K562 (cell line): ENCODE measurements around the gene MATCAP1. TPM values are rescaled to one million over a fixed set of nuclear protein-coding genes. Genes with fewer than 3 reads are reported as not detected.

Experiments
- ATAC-seq: fragments of 200-7000 bp; cut with Tn5 transposase; 3 replicates; pipeline ENCODE4 v1.9.1; 2020; ENCODE audit warnings: moderate library complexity
- BruUV-seq: library from RNA; stranded (reverse); fragments of 400-500 nt; replicated peaks from 2 replicates; lab custom pipeline; 2021; lab: Mats Ljungman, UMichigan
- CTCF ChIA-PET: fragments of 300-600 bp; formaldehyde crosslinking; extraction: SDS; loops from one replicate; lab custom pipeline; 2021; ENCODE audit warnings: low intra/inter-chr PET ratio; lab: Yijun Ruan, JAX
- POLR2A ChIA-PET: fragments of 300-600, 350-650 bp; sonication (Branson Sonifier 250); formaldehyde crosslinking; extraction: SDS; loops from one replicate; lab custom pipeline; 2021; ENCODE audit warnings: antibody characterized with exemption, inconsistent platforms; lab: Yijun Ruan, JAX
- DNase-seq, 4 experiments: peaks; one replicate each; pipeline versions ENCODE4 v3.0.0 to v3.0.0-alpha.2; 2011 to 2018; ENCODE audit warnings: low spot score in 3 of 4, mixed read lengths in 3 of 4; ENCODE audit errors: extremely low read depth in 1 of 4
- FAIRE-seq: peaks from 2 replicates; lab custom pipeline; 2011; peaks lifted over from hg19 to GRCh38; lab: Jason Lieb, UNC
- H2AFZ ChIP-seq: 2 replicates; pipeline ENCODE4 v1.6.0; 2011; ENCODE audit warnings: low read depth, low read length, control low read depth, inconsistent platforms
- H3K27ac ChIP-seq: fragments of 200-600 bp; 3 replicates; pipeline ENCODE4 v1.8.0; 2011; ENCODE audit warnings: low read depth, mild to moderate bottlenecking, control low read depth, inconsistent platforms, low read length, moderate library complexity, mixed read lengths; ENCODE audit errors: extremely low read depth
- H3K27me3 ChIP-seq, 2 experiments: fragments of 300-600 bp in 1 of 2; 2 replicates in 1 of 2; 3 replicates in 1 of 2; pipeline versions ENCODE4 v1.6.0 to v1.8.0; 2011; ENCODE audit warnings: inconsistent platforms in 2 of 2, low read length in 2 of 2, mild to moderate bottlenecking in 1 of 2, mixed read lengths in 1 of 2, moderate library complexity in 1 of 2; ENCODE audit not compliant: control insufficient read depth in 2 of 2, insufficient read depth in 2 of 2
- H3K36me3 ChIP-seq: fragments of 300-600 bp; 3 replicates; pipeline ENCODE4 v1.8.0; 2011; ENCODE audit warnings: mild to moderate bottlenecking, low read length, inconsistent platforms; ENCODE audit not compliant: control insufficient read depth, insufficient read depth
- H3K4me1 ChIP-seq, 2 experiments: fragments of 200-600 bp in 1 of 2; replicated peaks in 1 of 2; 2 replicates in 1 of 2; 3 replicates in 1 of 2; pipeline versions ENCODE4 v1.5.1 to v1.8.0; 2011; ENCODE audit warnings: inconsistent platforms in 2 of 2, low read length in 2 of 2, mild to moderate bottlenecking in 1 of 2, mixed read lengths in 1 of 2, moderate library complexity in 1 of 2; ENCODE audit not compliant: control insufficient read depth in 2 of 2, insufficient read depth in 2 of 2
- H3K4me2 ChIP-seq: 2 replicates; pipeline ENCODE4 v1.6.1; 2011; ENCODE audit warnings: low read length, control low read depth, inconsistent platforms, mixed read lengths; ENCODE audit not compliant: insufficient read depth
- H3K4me3 ChIP-seq: fragments of 200-600 bp; sonication (generic), shearing (Covaris generic); 2 replicates; pipeline ENCODE4 v1.5.1; 2016; ENCODE audit warnings: control low read depth, inconsistent platforms
- H3K79me2 ChIP-seq: fragments of 200-600 bp; 3 replicates; pipeline ENCODE4 v1.8.0; 2011; ENCODE audit warnings: low read length, inconsistent platforms; ENCODE audit not compliant: control insufficient read depth, insufficient read depth
- H3K9ac ChIP-seq, 2 experiments: 2 replicates each; pipeline versions ENCODE4 v1.6.0 to v1.6.1; 2011; ENCODE audit warnings: low read depth in 2 of 2, low read length in 2 of 2, control low read depth in 1 of 2, inconsistent platforms in 1 of 2, mild to moderate bottlenecking in 1 of 2, mixed read lengths in 1 of 2; ENCODE audit not compliant: insufficient read depth in 1 of 2
- H3K9me1 ChIP-seq: one replicate; pipeline ENCODE4 v1.6.0; 2011; ENCODE audit warnings: inconsistent platforms, mild to moderate bottlenecking, low read length, moderate library complexity; ENCODE audit not compliant: control insufficient read depth, insufficient read depth
- H3K9me3 ChIP-seq: replicated peaks from 2 replicates; pipeline ENCODE4 v1.5.1; 2011; ENCODE audit warnings: low read depth, low read length, inconsistent platforms; ENCODE audit not compliant: control insufficient read depth, insufficient read depth
- H4K20me1 ChIP-seq: replicated peaks from 2 replicates; pipeline ENCODE4 v1.6.1; 2011; ENCODE audit warnings: low read length, inconsistent platforms, mixed read lengths; ENCODE audit not compliant: control insufficient read depth, insufficient read depth
- ARNT ChIP-seq, 2 experiments: fragments of 450-650 bp; IDR thresholded peaks; 2 replicates each; pipeline ENCODE4 v1.6.1; 2016; ENCODE audit warnings: mild to moderate bottlenecking in 1 of 2
- ASH1L ChIP-seq: fragments of 450-650 bp; IDR thresholded peaks from 2 replicates; pipeline ENCODE4 v1.6.1; 2018; ENCODE audit warnings: borderline replicate concordance, mild to moderate bottlenecking, low read depth; ENCODE audit not compliant: partially characterized antibody
- FOXP4 ChIP-seq: sonication (generic); formaldehyde crosslinking; IDR thresholded peaks from 2 replicates; pipeline ENCODE4 v1.8.0; 2022; ENCODE audit warnings: mild to moderate bottlenecking, missing genetic modification reagents, borderline replicate concordance
- MAZ ChIP-seq, 2 experiments: fragments of 450-650 bp in 1 of 2; sonication (generic) in 1 of 2; formaldehyde crosslinking; IDR thresholded peaks in 1 of 2; conservative IDR thresholded peaks in 1 of 2; 2 replicates each; pipeline versions ENCODE4 v1.4.0 to v1.5.0; 2020; ENCODE audit warnings: mild to moderate bottlenecking in 1 of 2, missing genetic modification reagents in 1 of 2
- MEIS2 ChIP-seq: fragments of 450-650 bp; IDR thresholded peaks from 2 replicates; pipeline ENCODE4 v1.6.1; 2014; ENCODE audit warnings: mild to moderate bottlenecking; ENCODE audit not compliant: partially characterized antibody
- NR2C2 ChIP-seq, 2 experiments: fragments of 200-800 bp in 1 of 2; sonication (Bioruptor generic) in 1 of 2; sonication (generic) in 1 of 2; formaldehyde crosslinking in 1 of 2; IDR thresholded peaks; 2 replicates each; pipeline versions ENCODE4 v1.6.1 to v1.8.0; 2016 to 2022; ENCODE audit warnings: mild to moderate bottlenecking in 1 of 2, missing compliant biosample characterization in 1 of 2, missing genetic modification characterization in 1 of 2, missing genetic modification reagents in 1 of 2
- STAT5B ChIP-seq: fragments of 250-450 bp; sonication (Bioruptor Pico); IDR thresholded peaks from 2 replicates; pipeline ENCODE4 v1.8.0; 2021; ENCODE audit warnings: mild to moderate bottlenecking, inconsistent platforms
- ZFX ChIP-seq: sonication (generic); formaldehyde crosslinking; IDR thresholded peaks from 2 replicates; pipeline ENCODE4 v1.8.0; 2022; ENCODE audit warnings: mild to moderate bottlenecking, missing genetic modification reagents, moderate library complexity
- ZNF140 ChIP-seq: fragments of 250-450 bp; sonication (Bioruptor Pico); IDR thresholded peaks from 2 replicates; pipeline ENCODE4 v1.8.0; 2021; ENCODE audit warnings: moderate library complexity, mild to moderate bottlenecking, inconsistent platforms
- ZNF561 ChIP-seq: fragments of 450-650 bp; formaldehyde crosslinking; conservative IDR thresholded peaks from 2 replicates; pipeline ENCODE4 v1.4.0; 2020; ENCODE audit warnings: mild to moderate bottlenecking, moderate library complexity
- WGBS: fragments of 100-300 bp; shearing (Covaris generic); methylation state at CpG from one replicate; pipeline ENCODE4 v1.1.6; 2016; ENCODE audit warnings: low coverage, mixed read lengths; ENCODE audit not compliant: insufficient coverage; ENCODE audit errors: missing lambda C conversion rate; 5-methylcytosine and 5-hydroxymethylcytosine counted together
- in situ Hi-C: fragments of 300-500 bp; cut with MboI; formaldehyde crosslinking; loops from 4 replicates; pipeline ENCODE4 v1.15.0; 2018; ENCODE audit warnings: inconsistent platforms, mixed read lengths
- intact Hi-C: fragments of 100-400 bp; cut with micrococcal nuclease; formaldehyde crosslinking; loops from 2 replicates; pipeline ENCODE4 v1.14.2; 2022
- polyA plus RNA-seq, 8 experiments: library from polyadenylated mRNA; depleted of rRNA in 4 of 8; stranded (reverse) in 5 of 8; unstranded in 3 of 8; fragments of >200 nt; fragmentation: Nextera tagmentation in 2 of 8; fragmentation: Illumina TruSeq in 1 of 8; extraction: Ambion mirVana in 2 of 8; extraction: Trizol in 1 of 8; gene quantifications; 2 replicates each; pipeline versions ENCODE4 v1.2.1 to v1.2.3, GENCODE V29; 2011 to 2014; ENCODE audit warnings: inconsistent platforms in 1 of 8, missing spikeins in 1 of 8
- total RNA-seq, 7 experiments: library from RNA; depleted of rRNA in 6 of 7; stranded (reverse); fragments of >200 nt in 6 of 7; fragmentation: Illumina TruSeq in 2 of 7; extraction: Trizol in 2 of 7; gene quantifications; 2 replicates each; pipeline versions ENCODE4 v1.2.1 to v1.2.3, GENCODE V29; 2011 to 2021; ENCODE audit warnings: low replicate concordance in 1 of 7

The MATCAP1 gene
- total and polyA plus RNA-seq, 9 of the 15 experiments (the other 6 are each of a cell fraction or from before 2014, with no cell fraction given): 3.4 to 20.5 (median 10.3) TPM

GRCh38 chr16:67173323-67173722 is 10.4 kb downstream of the MATCAP1 start:
- H3K36me3 ChIP-seq: no peaks in the 10 kb centered on the region
- H3K79me2 ChIP-seq: no peaks in the 10 kb centered on the region
- H3K9ac ChIP-seq: peak overlapping the region in 1 of 2 experiments; percentile 76; a peak in 1 of 4 replicates
- H3K9me1 ChIP-seq: no peaks in the 10 kb centered on the region
- no peaks in the 10 kb centered on the region for H3K27me3 ChIP-seq
- in situ Hi-C loops (loop anchor here (25.0 kb wide), 1 partner anchor 211 kb away; the partner anchor contains the start of gene CES3), intact Hi-C loops (no loop called here)
- ATAC-seq (no peak), DNase-seq (no peak), FAIRE-seq (no peak)
- H4K20me1 ChIP-seq: no peaks in the 10 kb centered on the region
- ChIA-PET CTCF (interaction anchor here (0.6 kb wide), 1 partner anchor 225 kb away, joined by 3 read pairs; no protein-coding TSS in a partner anchor), POLR2A (interaction anchor here (0.6 to 1.1 kb wide), 2 partner anchors 8 to 182 kb away, joined by 3 read pairs; no protein-coding TSS in a partner anchor)
- H3K4me1 ChIP-seq: peaks cover 18 to 53% of the 10 kb centered on the region in 2 experiments; a peak in 4 of 5 replicates
- no peak overlapping the region for H2AFZ ChIP-seq
- no peak overlapping the region for H3K4me2 ChIP-seq
- TF ChIP-seq FOXP4 (no peak), ASH1L (no peak), ZFX (CRISPR knock-in tag) (no peak), NR2C2 (CRISPR knock-in tag; IDR thresholded peaks at IDR 0.05) (no peak), NR2C2 (tag; IDR thresholded peaks at IDR 0.05) (no peak), ZNF561 (CRISPR knock-in tag) (no peak), MEIS2 (no peak), ARNT (IDR thresholded peaks at IDR 0.05) (no peak), STAT5B (CRISPR knock-in tag) (no peak), MAZ (CRISPR knock-in tag; conservative IDR thresholded peaks at IDR 0.05 in 1 of 2, IDR thresholded peaks at IDR 0.05 in 1 of 2) (no peak), ZNF140 (CRISPR knock-in tag) (no peak)
- no peaks in the 10 kb centered on the region for H3K9me3 ChIP-seq
- no peak overlapping the region for H3K27ac ChIP-seq
- no TSS peak for BruUV-seq
- H3K4me3 ChIP-seq: no peak overlapping the region
- 44% methylated on average over 1 of the region's 1 CpG for WGBS
